Measurements from ENCODE around the gene TSPOAP1. TPM values are rescaled to one million over a fixed set of nuclear protein-coding genes. Genes with fewer than 3 reads are reported as not detected.

Gene TSPOAP1
- total RNA-seq, 1 donor from 2014 or later = 39.7 TPM

- Mint-ChIP-seq H3K27ac (ENCODE audit: unreplicated experiment) (no peak overlapping the region), H3K36me3 (ENCODE audit: unreplicated experiment) (no peaks in the 10 kb centered on the region), H3K4me3 (ENCODE audit: unreplicated experiment) (no peak overlapping the region), H3K4me1 (ENCODE audit: low read depth, unreplicated experiment) (peaks cover 8% of the 10 kb centered on the region), H3K27me3 (ENCODE audit: unreplicated experiment) (peaks cover 4% of the 10 kb centered on the region), H3K9me3 (ENCODE audit: unreplicated experiment) (peaks cover 3% of the 10 kb centered on the region)
- peak; percentile 6 for DNase-seq
- TF ChIP-seq, protein P1, sequence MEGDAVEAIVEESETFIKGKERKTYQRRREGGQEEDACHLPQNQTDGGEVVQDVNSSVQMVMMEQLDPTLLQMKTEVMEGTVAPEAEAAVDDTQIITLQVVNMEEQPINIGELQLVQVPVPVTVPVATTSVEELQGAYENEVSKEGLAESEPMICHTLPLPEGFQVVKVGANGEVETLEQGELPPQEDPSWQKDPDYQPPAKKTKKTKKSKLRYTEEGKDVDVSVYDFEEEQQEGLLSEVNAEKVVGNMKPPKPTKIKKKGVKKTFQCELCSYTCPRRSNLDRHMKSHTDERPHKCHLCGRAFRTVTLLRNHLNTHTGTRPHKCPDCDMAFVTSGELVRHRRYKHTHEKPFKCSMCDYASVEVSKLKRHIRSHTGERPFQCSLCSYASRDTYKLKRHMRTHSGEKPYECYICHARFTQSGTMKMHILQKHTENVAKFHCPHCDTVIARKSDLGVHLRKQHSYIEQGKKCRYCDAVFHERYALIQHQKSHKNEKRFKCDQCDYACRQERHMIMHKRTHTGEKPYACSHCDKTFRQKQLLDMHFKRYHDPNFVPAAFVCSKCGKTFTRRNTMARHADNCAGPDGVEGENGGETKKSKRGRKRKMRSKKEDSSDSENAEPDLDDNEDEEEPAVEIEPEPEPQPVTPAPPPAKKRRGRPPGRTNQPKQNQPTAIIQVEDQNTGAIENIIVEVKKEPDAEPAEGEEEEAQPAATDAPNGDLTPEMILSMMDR (IDR thresholded peaks at IDR 0.05; ENCODE audit: partially characterized antibody, unreplicated experiment) = no peak
These were observed 12.2 kb downstream of the TSPOAP1 start for GRCh38 chr17:58316260-58316960.

GRCh38 chr17:58315750-58316149, 12.8 kb downstream of the TSPOAP1 start:
- peaks cover 4% of the 10 kb centered on the region for H3K27me3 Mint-ChIP-seq (ENCODE audit: unreplicated experiment)

GRCh38 chr17:58315281-58315711, 13.3 kb downstream of the TSPOAP1 start:
- Mint-ChIP-seq H3K36me3 (ENCODE audit: unreplicated experiment) (no peaks in the 10 kb centered on the region), H3K27me3 (ENCODE audit: unreplicated experiment) (peaks cover 4% of the 10 kb centered on the region), H3K4me1 (ENCODE audit: low read depth, unreplicated experiment) (peaks cover 8% of the 10 kb centered on the region), H3K27ac (ENCODE audit: unreplicated experiment) (no peak overlapping the region), H3K4me3 (ENCODE audit: unreplicated experiment) (no peak overlapping the region), H3K9me3 (ENCODE audit: unreplicated experiment) (no peaks in the 10 kb centered on the region)
- DNase-seq = peak; percentile 9
- TF ChIP-seq, protein P1 (IDR thresholded peaks at IDR 0.05; ENCODE audit: partially characterized antibody, unreplicated experiment) = no peak

More at GRCh38 chr17:58315750-58316149, 12.8 kb downstream of the TSPOAP1 start:
- no peak overlapping the region for H3K27ac Mint-ChIP-seq (ENCODE audit: unreplicated experiment)
- peaks cover under 1% of the 10 kb centered on the region for H3K9me3 Mint-ChIP-seq (ENCODE audit: unreplicated experiment)
- TF ChIP-seq, protein P1 (IDR thresholded peaks at IDR 0.05; ENCODE audit: partially characterized antibody, unreplicated experiment) = no peak
- no peaks in the 10 kb centered on the region for H3K36me3 Mint-ChIP-seq (ENCODE audit: unreplicated experiment)
- no peak overlapping the region for H3K4me3 Mint-ChIP-seq (ENCODE audit: unreplicated experiment)
- peaks cover 8% of the 10 kb centered on the region for H3K4me1 Mint-ChIP-seq (ENCODE audit: low read depth, unreplicated experiment)
- no peak for DNase-seq

GRCh38 chr17:58314706-58315015, 13.9 kb downstream of the TSPOAP1 start:
- H3K27ac Mint-ChIP-seq (ENCODE audit: unreplicated experiment) = no peak overlapping the region
- H3K27me3 Mint-ChIP-seq (ENCODE audit: unreplicated experiment) = peaks cover 4% of the 10 kb centered on the region
- peak; percentile 1 for DNase-seq
- peaks cover 8% of the 10 kb centered on the region for H3K4me1 Mint-ChIP-seq (ENCODE audit: low read depth, unreplicated experiment)
- no peaks in the 10 kb centered on the region for H3K36me3 Mint-ChIP-seq (ENCODE audit: unreplicated experiment)
- TF ChIP-seq, protein P1 (IDR thresholded peaks at IDR 0.05; ENCODE audit: partially characterized antibody, unreplicated experiment) = no peak
- H3K9me3 Mint-ChIP-seq (ENCODE audit: unreplicated experiment) = no peaks in the 10 kb centered on the region
- H3K4me3 Mint-ChIP-seq (ENCODE audit: unreplicated experiment) = no peak overlapping the region

Measured in glutamatergic neuron (in vitro differentiated cells).